ENCODE data around the gene FOXRED2. TPM values are rescaled to one million over a fixed set of nuclear protein-coding genes. Genes with fewer than 3 reads are reported as not detected.
"Not testable (repeated sequence)": the region's sequence is repeated elsewhere in the genome, so short reads cannot be mapped to it uniquely, and the experiment has no call there.

FOXRED2 gene
- total RNA-seq, 1 donor from 2014 or later, result 8.0 TPM

- not testable (repeated sequence) for DNase-seq (ENCODE audit: low read depth)
These were observed 13.1 kb upstream of the FOXRED2 start for GRCh38 chr22:36519906-36520305.

- DNase-seq (ENCODE audit: low read depth), result no peak
These were observed 7.9 kb upstream of the FOXRED2 start for GRCh38 chr22:36514766-36515165.

GRCh38 chr22:36512991-36513390, 6.2 kb upstream of the FOXRED2 start:
- DNase-seq (ENCODE audit: low read depth), result no peak

GRCh38 chr22:36512333-36512732, 5.5 kb upstream of the FOXRED2 start:
- DNase-seq (ENCODE audit: low read depth), result no peak

GRCh38 chr22:36510966-36511881, 4.4 kb upstream of the FOXRED2 start:
- peak; percentile 48 for DNase-seq (ENCODE audit: low read depth)

GRCh38 chr22:36510384-36510783, 3.5 kb upstream of the FOXRED2 start:
- no peak for DNase-seq (ENCODE audit: low read depth)

GRCh38 chr22:36507518-36508010, 724 bp upstream of the FOXRED2 start:
- no peak for DNase-seq (ENCODE audit: low read depth)

- DNase-seq (ENCODE audit: low read depth), result no peak
These were observed 723 bp downstream of the FOXRED2 start for GRCh38 chr22:36505998-36506635.

GRCh38 chr22:36497910-36498665, 8.8 kb downstream of the FOXRED2 start:
- no peak for DNase-seq (ENCODE audit: low read depth)

GRCh38 chr22:36493690-36494110, 13.1 kb downstream of the FOXRED2 start:
- no peak for DNase-seq (ENCODE audit: low read depth)

- no peak for DNase-seq (ENCODE audit: low read depth)
These were observed 14.7 kb downstream of the FOXRED2 start for GRCh38 chr22:36492109-36492508.

GRCh38 chr22:36491155-36491554, 15.7 kb downstream of the FOXRED2 start:
- no peak for DNase-seq (ENCODE audit: low read depth)

GRCh38 chr22:36486619-36487384, 20.0 kb downstream of the FOXRED2 start:
- peak; percentile 38 for DNase-seq (ENCODE audit: low read depth)

GRCh38 chr22:36481393-36482168, 25.3 kb downstream of the FOXRED2 start, which contains the start of gene TXN2:
TXN2 (minus strand) TSS chr22:36481640; CDS start chr22:36480837, 803 bp downstream.
- peak; percentile 87 for DNase-seq (ENCODE audit: low read depth)

- no peak for DNase-seq (ENCODE audit: low read depth)
These were observed 25.9 kb downstream of the FOXRED2 start for GRCh38 chr22:36480941-36481392.

- no peak for DNase-seq (ENCODE audit: low read depth)
These were observed 27.9 kb downstream of the FOXRED2 start for GRCh38 chr22:36478966-36479365.

- no peak for DNase-seq (ENCODE audit: low read depth)
These were observed 31.5 kb downstream of the FOXRED2 start for GRCh38 chr22:36475341-36475740.

GRCh38 chr22:36472689-36473088, 34.2 kb downstream of the FOXRED2 start:
- DNase-seq (ENCODE audit: low read depth), result no peak

GRCh38 chr22:36471341-36471821, 35.5 kb downstream of the FOXRED2 start:
- DNase-seq (ENCODE audit: low read depth), result no peak

GRCh38 chr22:36470994-36471331, 35.9 kb downstream of the FOXRED2 start:
- no peak for DNase-seq (ENCODE audit: low read depth)

Measured in renal cortical epithelial cell (primary cell).